Measurements from ENCODE around the gene SKP1.

SKP1 gene

DNA sequence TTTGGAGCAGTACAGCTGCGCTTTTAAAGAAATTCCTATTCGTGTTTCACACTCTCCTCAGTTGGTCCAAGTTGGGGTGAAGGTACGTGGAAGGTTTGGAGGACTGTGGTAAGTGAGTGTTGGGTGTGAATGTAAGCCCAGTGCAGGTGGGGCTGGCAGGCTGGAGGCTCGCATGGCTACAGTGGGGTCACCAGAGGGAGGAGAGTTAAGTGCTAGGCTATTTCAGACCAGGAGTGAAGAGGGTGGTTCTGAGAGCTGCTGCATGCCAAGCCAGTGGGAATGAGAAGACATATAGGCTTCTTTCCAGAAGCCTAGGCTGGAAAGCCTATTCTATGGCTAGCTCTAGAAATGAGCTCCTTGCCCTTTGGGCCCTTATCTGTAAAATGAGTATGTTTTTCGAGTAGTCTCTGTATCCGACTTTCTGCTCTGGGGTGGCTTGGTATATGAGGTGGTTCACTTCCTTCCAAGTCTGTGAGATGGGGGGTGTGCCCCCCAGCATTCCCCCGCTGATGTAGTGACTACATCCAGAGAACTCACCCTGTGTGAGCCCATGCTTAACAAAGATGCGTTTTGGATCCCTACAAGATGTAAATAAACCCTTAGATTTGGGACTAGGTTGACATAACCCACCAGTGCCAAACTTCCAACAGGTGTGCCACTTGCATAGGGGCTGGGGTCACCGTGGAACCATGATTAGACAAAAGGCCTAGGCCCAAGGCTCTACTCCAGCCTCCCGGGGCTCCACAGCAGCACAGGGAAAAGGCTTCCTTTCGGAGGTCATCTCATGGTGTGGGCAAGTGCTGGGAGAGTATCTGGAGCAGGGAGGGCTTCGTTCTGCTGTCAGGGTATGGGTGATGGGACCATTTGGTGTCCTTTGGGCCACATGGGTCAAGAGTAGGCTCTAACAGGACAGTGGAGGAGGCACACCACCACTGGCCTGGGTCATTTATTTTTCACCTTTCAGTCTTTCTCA, 59.7 kb downstream of the SKP1 start:
- Histone ChIP-seq H2AK5ac (ENCODE audit: low read depth, low read length) (no peak overlapping the region), H3K14ac (ENCODE audit: low read length) (no peak overlapping the region), H3K4ac (ENCODE audit: low read length) (no peak overlapping the region), H3K36me3 (replicated peaks in 1 of 2; ENCODE audit: control insufficient read depth in 2 of 2, insufficient read depth in 2 of 2, low read length in 2 of 2) (no peaks in the 10 kb centered on the region), H3K4me1 (ENCODE audit: control insufficient read depth in 2 of 2, insufficient read depth in 1 of 2, low read depth in 1 of 2, low read length in 2 of 2) (peaks cover 2 to 9% of the 10 kb centered on the region in 2 donors), H3K27ac (replicated peaks; ENCODE audit: low read length) (no peak overlapping the region), H3K18ac (ENCODE audit: low read length) (no peak overlapping the region), H4K8ac (ENCODE audit: low read depth, low read length) (no peak overlapping the region), H2BK5ac (ENCODE audit: low read length) (no peak overlapping the region), H2BK12ac (ENCODE audit: low read length) (no peak overlapping the region), H3K23ac (ENCODE audit: low read depth, low read length, poor library complexity) (no peak overlapping the region), H3K79me1 (ENCODE audit: low read depth, low read length) (no peaks in the 10 kb centered on the region), H2AFZ (ENCODE audit: low read length) (no peak overlapping the region), H3K27me3 (ENCODE audit: control insufficient read depth in 3 of 3, insufficient read depth in 3 of 3, low read depth in 1 of 3, low read length in 3 of 3) (peaks cover 6 to 32% (median 19%) of the 10 kb centered on the region in 3 experiments), H3K9ac (ENCODE audit: low read depth, low read length, poor library complexity) (no peak overlapping the region), H3K4me2 (ENCODE audit: insufficient read depth, low read length, poor library complexity, severe bottlenecking) (no peak overlapping the region), H4K91ac (ENCODE audit: low read depth, low read length, poor library complexity) (no peak overlapping the region), H2BK15ac (ENCODE audit: low read length) (no peak overlapping the region), H3K4me3 (ENCODE audit: low read length in 2 of 2) (peak overlapping the region in 1 of 2 donors; percentile 26), H2BK120ac (ENCODE audit: low read depth, low read length) (no peak overlapping the region), H3K9me3 (replicated peaks in 1 of 2; ENCODE audit: control insufficient read depth in 2 of 2, insufficient read depth in 1 of 2, low read depth in 1 of 2, low read length in 2 of 2) (no peaks in the 10 kb centered on the region)
- WGBS, 2 donors (ENCODE audit: extremely low coverage in 2 of 2, insufficient read length in 2 of 2, insufficient replicate concordance in 1 of 2), result no CpG with 5 or more reads among the region's 12 CpGs
- DNase-seq (ENCODE audit: low spot score), result no peak

DNA sequence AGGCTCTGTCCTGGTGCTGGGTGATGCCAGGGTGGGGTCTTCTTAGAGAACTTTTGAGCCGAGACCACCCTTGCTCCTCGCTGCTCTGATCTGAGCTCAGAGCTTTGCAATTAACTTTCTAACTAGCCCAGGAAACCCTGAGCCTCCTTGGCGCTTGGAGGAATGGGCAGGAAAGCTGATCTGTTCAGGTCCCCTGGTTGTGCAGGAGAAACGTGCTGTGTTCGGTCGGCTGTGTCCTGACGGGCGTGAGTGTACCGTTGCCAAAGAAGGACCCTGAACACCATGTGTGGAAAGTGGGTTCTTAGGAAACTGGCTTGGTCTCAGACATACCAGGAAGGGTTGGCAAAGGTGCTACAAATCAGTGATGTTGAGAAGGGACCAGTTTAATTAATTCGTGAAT, 60.5 kb downstream of the SKP1 start:
- Histone ChIP-seq H3K27ac (replicated peaks; ENCODE audit: low read length) (no peak overlapping the region), H2AFZ (ENCODE audit: low read length) (no peak overlapping the region), H2BK120ac (ENCODE audit: low read depth, low read length) (no peak overlapping the region), H3K4me3 (ENCODE audit: low read length in 2 of 2) (no peak overlapping the region), H2AK5ac (ENCODE audit: low read depth, low read length) (no peak overlapping the region), H3K36me3 (replicated peaks in 1 of 2; ENCODE audit: control insufficient read depth in 2 of 2, insufficient read depth in 2 of 2, low read length in 2 of 2) (no peaks in the 10 kb centered on the region), H3K18ac (ENCODE audit: low read length) (no peak overlapping the region), H3K4me1 (ENCODE audit: control insufficient read depth in 2 of 2, insufficient read depth in 1 of 2, low read depth in 1 of 2, low read length in 2 of 2) (peaks cover 2 to 9% of the 10 kb centered on the region in 2 donors), H3K9me3 (replicated peaks in 1 of 2; ENCODE audit: control insufficient read depth in 2 of 2, insufficient read depth in 1 of 2, low read depth in 1 of 2, low read length in 2 of 2) (no peaks in the 10 kb centered on the region), H2BK5ac (ENCODE audit: low read length) (no peak overlapping the region), H3K4me2 (ENCODE audit: insufficient read depth, low read length, poor library complexity, severe bottlenecking) (no peak overlapping the region), H3K4ac (ENCODE audit: low read length) (no peak overlapping the region), H4K91ac (ENCODE audit: low read depth, low read length, poor library complexity) (no peak overlapping the region), H4K8ac (ENCODE audit: low read depth, low read length) (no peak overlapping the region), H3K27me3 (ENCODE audit: control insufficient read depth in 3 of 3, insufficient read depth in 3 of 3, low read depth in 1 of 3, low read length in 3 of 3) (peaks cover 6 to 35% (median 27%) of the 10 kb centered on the region in 3 experiments), H2BK12ac (ENCODE audit: low read length) (no peak overlapping the region), H3K14ac (ENCODE audit: low read length) (no peak overlapping the region), H3K9ac (ENCODE audit: low read depth, low read length, poor library complexity) (no peak overlapping the region), H2BK15ac (ENCODE audit: low read length) (no peak overlapping the region), H3K23ac (ENCODE audit: low read depth, low read length, poor library complexity) (no peak overlapping the region), H3K79me1 (ENCODE audit: low read depth, low read length) (no peaks in the 10 kb centered on the region)
- WGBS, 2 donors (ENCODE audit: extremely low coverage in 2 of 2, insufficient read length in 2 of 2, insufficient replicate concordance in 1 of 2), result no CpG with 5 or more reads among the region's 10 CpGs
- DNase-seq (ENCODE audit: low spot score), result no peak

- H4K8ac ChIP-seq (ENCODE audit: low read depth, low read length), result no peak overlapping the region
- H2BK15ac ChIP-seq (ENCODE audit: low read length), result no peak overlapping the region
- no peak overlapping the region for H3K14ac ChIP-seq (ENCODE audit: low read length)
- H2AK5ac ChIP-seq (ENCODE audit: low read depth, low read length), result no peak overlapping the region
- peaks cover 6 to 35% (median 32%) of the 10 kb centered on the region in 3 experiments for H3K27me3 ChIP-seq (ENCODE audit: control insufficient read depth in 3 of 3, insufficient read depth in 3 of 3, low read depth in 1 of 3, low read length in 3 of 3)
- peaks cover 5 to 9% of the 10 kb centered on the region in 2 donors for H3K4me1 ChIP-seq (ENCODE audit: control insufficient read depth in 2 of 2, insufficient read depth in 1 of 2, low read depth in 1 of 2, low read length in 2 of 2)
- no peaks in the 10 kb centered on the region for H3K36me3 ChIP-seq (replicated peaks in 1 of 2; ENCODE audit: control insufficient read depth in 2 of 2, insufficient read depth in 2 of 2, low read length in 2 of 2)
- no peak overlapping the region for H3K27ac ChIP-seq (replicated peaks; ENCODE audit: low read length)
- H4K91ac ChIP-seq (ENCODE audit: low read depth, low read length, poor library complexity), result no peak overlapping the region
- H3K23ac ChIP-seq (ENCODE audit: low read depth, low read length, poor library complexity), result no peak overlapping the region
- H2BK5ac ChIP-seq (ENCODE audit: low read length), result no peak overlapping the region
- H3K4ac ChIP-seq (ENCODE audit: low read length), result no peak overlapping the region
- H2BK120ac ChIP-seq (ENCODE audit: low read depth, low read length), result no peak overlapping the region
- peak overlapping the region; percentile 27 to 53 for H3K4me3 ChIP-seq (ENCODE audit: low read length in 2 of 2)
- no peaks in the 10 kb centered on the region for H3K9me3 ChIP-seq (replicated peaks in 1 of 2; ENCODE audit: control insufficient read depth in 2 of 2, insufficient read depth in 1 of 2, low read depth in 1 of 2, low read length in 2 of 2)
- H3K79me1 ChIP-seq (ENCODE audit: low read depth, low read length), result no peaks in the 10 kb centered on the region
- peak overlapping the region; percentile 97 for H3K4me2 ChIP-seq (ENCODE audit: insufficient read depth, low read length, poor library complexity, severe bottlenecking)
- no peak overlapping the region for H3K9ac ChIP-seq (ENCODE audit: low read depth, low read length, poor library complexity)
- no peak for DNase-seq (ENCODE audit: low spot score)
- peak overlapping the region; percentile 94 for H2AFZ ChIP-seq (ENCODE audit: low read length)
- H3K18ac ChIP-seq (ENCODE audit: low read length), result no peak overlapping the region
- no peak overlapping the region for H2BK12ac ChIP-seq (ENCODE audit: low read length)
- WGBS, 2 donors (ENCODE audit: extremely low coverage in 2 of 2, insufficient read length in 2 of 2, insufficient replicate concordance in 1 of 2), result no CpG with 5 or more reads among the region's 13 CpGs
Observed at GRCh38 chr5:134115806-134116175, 61.0 kb downstream of the SKP1 start.
